Measurements from ENCODE around the gene PPP2R3C.

DNA sequence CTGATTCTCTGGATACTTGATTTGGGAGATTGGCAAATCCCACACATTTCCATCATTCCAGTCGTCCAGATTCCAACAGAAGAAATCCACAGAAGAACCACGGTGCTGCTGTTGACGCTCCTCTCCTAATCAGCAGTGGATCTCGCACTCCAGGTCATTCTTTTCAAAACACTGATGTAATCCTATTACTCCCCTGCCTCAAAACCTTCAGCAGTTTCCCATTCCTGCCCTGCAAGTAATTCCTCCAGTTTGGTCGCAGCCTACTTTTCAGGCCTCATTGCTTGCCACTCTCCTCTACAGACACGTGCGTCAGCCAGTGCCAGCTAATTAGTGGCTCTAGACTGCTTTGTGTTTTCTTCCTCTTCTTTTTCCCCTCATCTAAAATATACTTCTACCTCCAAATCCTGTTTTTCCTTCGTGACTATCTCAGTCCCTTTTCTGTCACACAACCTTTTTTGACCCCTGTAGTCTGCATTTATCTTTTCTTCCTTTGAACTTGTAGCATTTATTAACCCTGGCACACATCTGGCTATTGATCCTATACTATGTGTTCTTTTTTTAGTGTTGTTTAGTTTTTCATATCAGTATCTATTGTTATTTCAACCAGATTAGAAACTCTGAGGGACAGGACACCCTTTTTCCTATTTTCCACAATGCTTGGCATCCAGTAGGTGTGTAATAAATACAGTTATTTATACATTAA is 37.3 kb upstream of the PPP2R3C start:
- TF ChIP-seq, protein P1, sequence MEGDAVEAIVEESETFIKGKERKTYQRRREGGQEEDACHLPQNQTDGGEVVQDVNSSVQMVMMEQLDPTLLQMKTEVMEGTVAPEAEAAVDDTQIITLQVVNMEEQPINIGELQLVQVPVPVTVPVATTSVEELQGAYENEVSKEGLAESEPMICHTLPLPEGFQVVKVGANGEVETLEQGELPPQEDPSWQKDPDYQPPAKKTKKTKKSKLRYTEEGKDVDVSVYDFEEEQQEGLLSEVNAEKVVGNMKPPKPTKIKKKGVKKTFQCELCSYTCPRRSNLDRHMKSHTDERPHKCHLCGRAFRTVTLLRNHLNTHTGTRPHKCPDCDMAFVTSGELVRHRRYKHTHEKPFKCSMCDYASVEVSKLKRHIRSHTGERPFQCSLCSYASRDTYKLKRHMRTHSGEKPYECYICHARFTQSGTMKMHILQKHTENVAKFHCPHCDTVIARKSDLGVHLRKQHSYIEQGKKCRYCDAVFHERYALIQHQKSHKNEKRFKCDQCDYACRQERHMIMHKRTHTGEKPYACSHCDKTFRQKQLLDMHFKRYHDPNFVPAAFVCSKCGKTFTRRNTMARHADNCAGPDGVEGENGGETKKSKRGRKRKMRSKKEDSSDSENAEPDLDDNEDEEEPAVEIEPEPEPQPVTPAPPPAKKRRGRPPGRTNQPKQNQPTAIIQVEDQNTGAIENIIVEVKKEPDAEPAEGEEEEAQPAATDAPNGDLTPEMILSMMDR (IDR thresholded peaks at IDR 0.05): no peak
- TF ChIP-seq POLR2AphosphoS5 (IDR thresholded peaks at IDR 0.05) (no peak), EP300 (IDR thresholded peaks at IDR 0.05) (no peak)

Data from upper lobe of left lung (tissue), 4 donors.